DMS153 treated with DMSO at 0.1 percent for 48 hours (cell line): ENCODE measurements around the gene CHAT.

Source experiments
- DNase-seq: peaks from one replicate; lab custom pipeline; 2025; ENCODE audit not compliant: unreplicated experiment; lab: John Stamatoyannopoulos, UW

Gene CHAT

DNA sequence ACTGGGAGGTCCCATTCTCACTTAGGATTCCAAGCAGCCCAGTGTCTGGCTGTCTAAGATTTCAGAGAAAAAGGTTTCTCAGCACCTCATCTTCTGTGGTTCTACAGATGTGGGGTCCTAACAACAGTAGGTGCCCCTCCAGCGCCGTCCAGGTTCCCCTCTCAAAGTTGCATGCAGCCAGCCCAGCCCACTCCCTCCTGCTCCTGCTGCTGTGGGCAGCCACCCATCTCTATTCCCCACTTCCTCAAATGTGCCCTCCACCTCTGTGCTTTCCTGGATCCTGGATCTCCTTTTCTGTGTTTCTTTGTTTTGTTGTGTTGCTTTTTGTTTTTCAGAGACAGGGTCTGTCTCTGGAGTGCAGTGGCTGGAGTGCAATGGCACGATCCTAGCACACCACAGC is 17.0 kb upstream of the CHAT start:
- DNase-seq, result no peak

DNA sequence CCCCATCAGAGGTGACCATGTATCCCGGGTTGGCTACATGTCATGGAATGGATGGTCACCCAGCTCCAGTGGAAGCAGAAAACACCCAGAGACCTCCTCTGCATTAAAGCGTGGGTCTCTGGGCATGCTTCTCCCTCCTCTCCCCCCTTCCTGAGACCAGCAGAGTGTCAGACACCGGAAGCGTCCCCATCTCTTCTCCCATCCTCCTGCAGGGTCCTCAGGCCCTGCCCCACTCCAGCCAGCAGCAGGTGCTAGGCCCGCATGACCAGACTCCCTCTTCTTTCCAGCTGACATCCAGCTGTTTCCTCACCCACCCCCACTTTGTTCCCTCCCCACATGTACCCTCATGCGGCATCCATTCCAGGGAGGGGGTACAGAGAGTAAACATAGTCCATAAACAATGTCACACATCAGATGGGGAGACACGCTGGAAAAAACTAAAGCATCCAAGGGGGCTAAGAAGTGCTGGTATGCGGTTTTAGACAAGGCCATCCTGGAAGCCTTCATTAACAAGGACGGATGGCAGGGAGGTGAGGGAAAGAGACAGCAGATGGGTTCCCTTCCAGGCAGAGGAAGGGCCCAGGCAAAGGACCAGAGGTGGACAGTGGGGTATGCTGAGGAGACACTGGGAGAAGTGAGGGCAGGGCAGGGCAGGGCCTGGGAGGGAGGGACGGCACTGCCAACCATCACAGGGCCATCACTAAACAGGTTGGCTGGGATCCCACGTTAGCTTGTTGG is 16.2 kb upstream of the CHAT start:
- no peak for DNase-seq

DNA sequence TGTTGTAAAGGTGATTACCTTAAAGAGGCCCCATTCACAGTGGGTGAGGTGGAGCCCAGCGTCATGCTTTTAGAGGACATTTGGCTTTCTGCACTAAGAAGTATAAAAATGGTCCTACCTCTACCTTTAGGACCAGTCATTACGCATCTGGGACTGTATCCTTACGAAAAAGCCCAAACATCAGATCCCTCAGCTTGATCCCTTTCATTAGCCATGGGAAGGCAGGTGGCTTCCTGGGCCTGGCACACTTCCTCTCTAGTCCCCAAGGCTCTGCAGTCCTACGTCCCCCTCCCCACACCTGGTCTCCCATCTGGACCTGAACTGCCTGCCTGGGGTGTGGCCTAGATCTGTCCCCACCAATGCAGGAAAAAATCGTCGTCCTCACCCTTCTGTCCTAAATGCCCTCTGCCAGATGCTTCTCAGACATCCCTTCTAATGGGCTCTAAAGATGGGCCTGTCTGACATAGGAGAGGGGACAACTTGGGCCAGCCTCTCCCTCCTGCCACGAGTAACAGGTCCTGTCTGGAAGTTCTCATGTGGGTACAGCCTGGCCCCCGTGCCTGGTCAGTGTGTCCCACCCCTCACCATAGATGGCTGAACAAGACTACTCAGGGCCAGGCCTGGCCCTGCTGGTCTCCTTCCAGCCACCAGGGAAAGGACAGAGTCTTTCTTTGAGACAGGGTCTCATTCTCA is 15.5 kb upstream of the CHAT start:
- no peak for DNase-seq

GRCh38 chr10:49598986-49599385 is 14.9 kb upstream of the CHAT start:
- no peak for DNase-seq

- no peak for DNase-seq
Observed at GRCh38 chr10:49599546-49599945, 14.3 kb upstream of the CHAT start.

- DNase-seq, result no peak
Observed at GRCh38 chr10:49600046-49600445, 13.8 kb upstream of the CHAT start.

GRCh38 chr10:49600781-49601400 is 12.9 kb upstream of the CHAT start:
- DNase-seq, result no peak

DNA sequence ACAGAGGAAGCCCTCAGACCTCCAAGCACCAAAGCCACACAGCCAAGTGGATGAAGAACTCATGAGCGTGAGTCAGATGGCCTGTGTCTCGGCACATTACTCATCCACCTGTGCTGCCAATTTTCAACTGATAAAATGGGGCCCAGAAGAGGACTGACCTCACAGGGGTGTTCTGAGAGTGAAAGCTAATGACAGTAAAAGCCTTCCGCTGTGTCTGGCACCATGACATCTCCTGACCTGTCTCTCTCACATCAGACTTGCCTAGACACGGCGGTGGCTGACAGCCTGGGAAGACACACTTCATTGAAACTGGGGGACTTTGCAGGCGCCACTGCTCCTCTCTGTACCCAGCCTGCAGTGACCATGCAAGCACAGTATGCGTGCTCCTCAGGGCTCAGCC is 12.0 kb upstream of the CHAT start:
- DNase-seq, result no peak

DNA sequence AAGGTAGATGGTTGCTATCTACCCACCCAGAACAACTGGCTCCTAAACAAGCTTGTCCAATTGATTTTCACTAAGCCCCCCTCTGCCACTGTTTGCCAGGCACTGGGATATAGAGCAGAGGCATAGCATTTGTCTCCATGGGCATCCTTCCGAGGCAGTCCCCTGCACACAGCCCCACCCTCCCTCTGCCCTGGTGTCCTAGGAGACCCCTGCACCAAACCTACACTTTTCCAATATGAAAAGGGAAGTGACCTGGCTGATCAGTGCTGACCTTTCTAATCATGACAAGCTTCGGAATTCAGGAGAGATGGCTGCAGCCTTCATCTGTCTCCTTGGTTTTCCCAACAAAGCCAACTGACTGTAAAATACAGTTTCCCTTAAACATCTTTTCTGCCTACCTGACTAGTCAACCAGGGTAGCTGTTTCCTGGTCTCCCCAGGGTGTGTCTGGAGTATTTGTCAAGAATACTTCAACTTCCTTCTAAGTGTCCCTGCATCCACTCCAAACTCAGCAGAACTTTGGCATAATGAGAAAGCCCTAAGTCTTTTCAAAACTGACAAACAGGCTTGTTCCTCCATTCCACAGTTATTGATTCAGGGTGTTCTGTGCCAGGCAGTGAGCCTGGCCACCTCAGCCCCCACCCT is 11.3 kb upstream of the CHAT start:
- no peak for DNase-seq

DNA sequence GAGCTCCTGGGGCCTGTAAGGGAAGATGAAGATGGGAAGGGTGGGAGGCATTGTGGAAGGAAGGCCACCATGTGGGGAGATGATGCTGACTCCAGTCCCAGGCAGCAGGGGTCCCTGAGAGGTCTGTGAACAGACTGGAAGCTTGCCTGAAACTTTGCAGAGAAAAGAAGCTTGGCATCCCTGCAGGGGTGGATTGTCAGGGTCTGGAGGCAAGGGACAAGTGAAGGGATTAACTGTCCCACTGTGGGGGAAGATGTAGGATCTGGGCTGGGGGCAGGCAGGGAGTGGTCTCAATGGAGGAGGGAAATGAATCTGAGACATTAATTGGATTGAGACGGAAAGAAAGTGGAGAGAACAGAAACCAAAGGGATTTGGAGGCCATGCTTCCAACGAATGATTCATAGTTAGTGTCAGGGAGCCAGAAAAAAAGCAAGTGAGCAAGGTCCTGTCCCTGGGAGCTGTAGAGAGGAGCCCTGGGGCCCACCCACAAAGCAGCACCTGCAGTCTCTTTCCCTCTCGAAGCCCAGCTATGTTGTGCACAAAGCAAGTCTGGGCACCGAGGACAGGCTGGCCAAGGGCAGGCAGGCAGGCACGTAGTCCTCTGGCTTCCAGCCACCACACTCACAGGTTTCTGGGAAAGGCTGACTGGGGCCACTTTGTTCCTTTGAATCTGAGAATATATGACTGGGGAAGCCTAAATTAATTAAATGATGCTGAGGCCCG is 8.5 kb upstream of the CHAT start:
- no peak for DNase-seq

GRCh38 chr10:49605939-49606509 is 7.8 kb upstream of the CHAT start:
- DNase-seq, result no peak

DNA sequence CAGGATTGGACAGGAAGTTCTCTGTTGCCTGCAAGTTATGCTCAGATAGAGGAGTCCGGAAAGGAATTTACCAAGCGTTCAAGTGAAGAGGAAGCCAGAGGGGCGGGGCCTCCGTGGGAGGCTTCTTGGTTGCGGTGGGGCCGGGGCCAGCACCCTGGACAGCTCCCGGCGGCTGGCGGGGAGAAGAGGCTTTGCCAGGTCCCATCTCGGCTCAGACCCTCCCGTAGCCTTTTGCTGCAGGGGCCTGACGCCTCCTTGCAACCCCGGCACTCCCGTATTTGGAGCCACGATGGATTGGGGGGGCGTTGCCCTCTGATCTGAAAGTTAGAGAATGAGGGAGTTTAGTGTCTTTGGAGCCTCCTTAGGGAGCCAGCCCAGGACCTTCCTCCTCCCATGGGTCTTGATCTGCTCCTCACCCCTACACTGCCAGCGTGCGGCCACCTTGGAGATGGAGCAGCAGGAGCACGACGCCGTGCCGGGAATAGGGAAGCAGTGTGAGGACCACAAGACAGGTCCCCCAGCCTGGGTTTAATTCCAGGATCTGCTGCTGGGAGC is 6.8 kb upstream of the CHAT start:
- DNase-seq, result no peak

DNA sequence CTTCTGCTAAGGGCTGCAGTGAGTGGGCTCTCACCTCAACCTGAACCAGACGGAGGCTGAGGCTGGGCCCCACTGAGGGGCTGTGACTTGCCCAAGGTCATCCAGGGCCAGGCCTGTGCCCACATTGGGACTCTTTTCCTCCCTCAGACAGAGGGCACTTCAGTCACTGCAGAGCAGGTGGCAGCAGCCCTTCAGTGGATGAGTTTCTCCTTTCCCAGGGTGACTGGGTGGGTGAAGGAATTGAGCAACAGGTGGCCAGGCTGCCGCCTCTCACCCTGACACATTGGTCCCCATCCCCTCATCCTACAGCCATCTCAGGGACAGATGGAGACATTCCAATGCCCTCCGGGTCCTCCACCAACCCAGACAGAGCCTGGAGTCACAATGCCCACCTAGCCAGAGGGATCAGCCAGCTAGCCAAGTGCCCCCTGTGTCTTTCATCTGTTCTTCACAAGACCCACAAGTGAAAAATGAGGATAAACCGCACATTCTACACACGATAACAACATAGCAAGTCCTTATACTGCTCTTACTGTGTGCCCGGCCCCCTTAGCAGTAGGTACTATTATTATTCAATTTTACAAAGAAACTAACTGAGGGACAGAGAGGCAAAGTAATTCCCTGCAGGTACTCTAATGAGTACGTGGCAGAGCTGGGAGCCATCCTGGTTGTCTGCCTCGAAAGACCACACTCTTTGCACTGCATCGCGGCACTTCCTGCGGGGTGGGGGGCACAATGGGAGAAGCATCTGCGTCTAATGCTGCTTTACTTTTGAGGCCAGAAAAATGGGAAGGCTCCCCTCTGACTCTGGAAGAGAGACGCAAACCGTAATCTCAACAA is 5.5 kb upstream of the CHAT start:
- no peak for DNase-seq

DNA sequence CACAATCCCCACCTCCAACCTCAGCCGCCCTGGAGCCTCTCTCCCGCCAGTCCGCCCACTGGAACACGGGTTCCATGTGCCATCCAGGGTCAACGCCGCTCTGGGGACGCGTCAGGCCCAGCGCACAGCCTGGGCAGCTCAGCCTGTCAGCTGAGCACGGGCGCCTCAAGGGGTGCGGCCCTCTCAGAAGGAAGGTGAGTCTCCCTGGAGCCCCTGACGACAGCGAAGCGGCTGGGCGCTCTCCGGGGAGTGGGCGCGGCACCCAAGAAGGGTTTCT is 4.9 kb upstream of the CHAT start:
- DNase-seq, result no peak

DNA sequence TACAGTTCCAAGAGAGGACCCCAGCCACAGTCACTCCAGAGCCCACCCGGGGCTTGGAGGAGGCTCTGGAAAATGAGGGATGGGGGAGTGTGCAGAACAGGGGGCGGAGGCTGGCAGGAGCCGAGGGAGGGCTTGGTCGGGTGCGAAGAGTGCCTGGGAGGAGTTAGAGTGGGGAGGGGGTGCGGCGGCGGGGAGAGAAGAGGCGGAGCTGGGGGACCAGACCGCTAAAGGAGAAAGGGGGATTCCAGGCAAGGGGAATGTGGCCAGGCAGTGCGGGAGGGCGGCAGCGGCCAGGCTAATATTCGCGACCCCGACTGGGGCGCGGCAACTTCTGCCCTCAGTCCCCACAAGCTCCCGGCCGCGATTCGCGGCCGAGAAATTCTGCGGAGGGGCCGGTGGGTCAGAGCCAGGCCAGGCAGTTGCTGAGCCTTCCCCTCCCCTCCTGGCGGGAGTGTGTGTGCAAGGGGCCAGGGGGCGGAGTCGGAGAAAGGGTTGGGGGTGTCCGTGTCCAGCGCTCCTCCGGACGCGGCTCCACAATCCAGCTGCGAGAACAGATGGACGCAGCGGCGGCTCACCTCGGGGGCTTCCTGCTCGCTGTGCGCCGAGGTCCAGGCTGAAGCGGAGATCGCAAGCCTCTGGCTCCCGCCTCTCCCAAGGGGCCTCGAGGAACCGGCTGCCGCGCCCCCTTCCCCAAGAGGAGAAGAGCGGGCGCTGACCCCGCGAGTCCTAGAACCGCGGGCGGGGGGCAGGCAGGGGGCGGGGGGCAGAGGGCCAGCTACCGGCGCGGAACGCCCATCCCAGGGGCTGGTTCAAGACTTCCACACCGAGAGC is 4.3 kb upstream of the CHAT start:
- no peak for DNase-seq

DNA sequence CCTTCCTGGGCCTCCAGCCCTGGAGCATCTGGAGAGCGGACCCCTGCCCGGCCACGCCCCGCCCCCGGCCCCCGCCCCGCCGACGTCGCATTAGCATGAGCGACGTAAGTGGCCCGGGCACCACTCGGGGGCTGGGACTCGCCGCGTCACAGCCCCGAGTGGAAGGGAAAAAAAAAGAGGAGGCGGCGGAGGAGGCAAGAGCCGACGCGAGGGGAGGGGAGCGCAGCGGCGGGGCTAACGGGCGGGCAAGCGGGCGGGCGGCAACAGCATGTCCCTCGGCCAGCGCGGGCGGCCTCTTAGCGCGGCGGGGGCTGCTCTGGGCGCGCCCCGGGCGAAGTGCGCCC is 3.8 kb upstream of the CHAT start, which contains the start of gene SLC18A3:
TSS of gene SLC18A3 (plus strand) at position 197 of the 344 bp plus-strand sequence. CDS start 431 bp downstream, outside the sequence.
- no peak for DNase-seq

DNA sequence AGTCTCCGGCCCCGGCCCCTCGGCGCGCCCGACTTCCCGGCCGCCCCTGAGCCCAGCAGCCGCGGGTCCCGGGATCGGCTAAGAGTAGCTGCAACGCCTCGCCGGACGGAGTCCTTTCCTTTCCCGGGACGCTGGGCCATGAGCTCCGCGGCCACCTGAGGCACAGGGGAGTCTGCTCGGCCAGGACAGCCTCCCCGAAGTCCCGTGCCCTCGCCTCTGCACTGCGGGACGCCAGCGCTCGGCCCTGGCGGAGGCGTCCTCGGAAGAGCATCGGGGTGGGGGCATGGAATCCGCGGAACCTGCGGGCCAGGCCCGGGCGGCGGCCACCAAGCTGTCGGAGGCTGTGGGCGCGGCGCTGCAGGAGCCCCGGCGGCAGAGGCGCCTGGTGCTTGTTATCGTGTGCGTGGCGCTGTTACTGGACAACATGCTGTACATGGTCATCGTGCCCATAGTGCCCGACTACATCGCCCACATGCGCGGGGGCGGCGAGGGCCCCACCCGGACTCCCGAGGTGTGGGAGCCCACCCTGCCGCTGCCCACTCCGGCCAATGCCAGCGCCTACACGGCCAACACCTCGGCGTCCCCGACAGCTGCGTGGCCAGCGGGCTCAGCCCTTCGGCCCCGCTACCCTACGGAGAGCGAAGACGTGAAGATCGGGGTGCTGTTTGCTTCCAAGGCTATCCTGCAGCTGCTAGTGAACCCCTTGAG is 3.2 kb upstream of the CHAT start:
- DNase-seq, result no peak

GRCh38 chr10:49611166-49611815 is 2.5 kb upstream of the CHAT start:
- no peak for DNase-seq
